Measurements from ENCODE around the gene GRPEL2.
"Not testable (repeated sequence)": the region's sequence is repeated elsewhere in the genome, so short reads cannot be mapped to it uniquely, and the experiment has no call there.

Gene GRPEL2

GRCh38 chr5:149376711-149377447 is 31.6 kb downstream of the GRPEL2 start:
- DNase-seq: no peak

GRCh38 chr5:149378241-149378820 is 33.0 kb downstream of the GRPEL2 start:
- no peak for DNase-seq

GRCh38 chr5:149379177-149379761 is 34.0 kb downstream of the GRPEL2 start, which contains the start of gene IL17B:
Gene IL17B, minus strand, starts transcription at chr5:149379292. Its CDS starts 67 bp downstream, at chr5:149379225.
- no peak for DNase-seq

GRCh38 chr5:149379818-149380374 is 34.6 kb downstream of the GRPEL2 start:
- DNase-seq: no peak

- no peak for DNase-seq
Observed at GRCh38 chr5:149380466-149381121, 35.3 kb downstream of the GRPEL2 start.

GRCh38 chr5:149381261-149381985 is 36.1 kb downstream of the GRPEL2 start:
- DNase-seq: no peak

- peak; percentile 72 for DNase-seq
Observed at GRCh38 chr5:149381986-149382338, 36.7 kb downstream of the GRPEL2 start.

GRCh38 chr5:149382517-149383220 is 37.4 kb downstream of the GRPEL2 start:
- no peak for DNase-seq

GRCh38 chr5:149383399-149383798 is 38.1 kb downstream of the GRPEL2 start:
- DNase-seq: no peak

- DNase-seq: no peak
Observed at GRCh38 chr5:149386166-149386565, 40.9 kb downstream of the GRPEL2 start.

GRCh38 chr5:149387081-149387631 is 41.9 kb downstream of the GRPEL2 start:
- DNase-seq: no peak

GRCh38 chr5:149387982-149388381 is 42.7 kb downstream of the GRPEL2 start:
- DNase-seq: no peak

- DNase-seq: no peak
Observed at GRCh38 chr5:149388498-149389190, 43.3 kb downstream of the GRPEL2 start.

GRCh38 chr5:149389552-149390495 is 44.5 kb downstream of the GRPEL2 start:
- DNase-seq: no peak

GRCh38 chr5:149391076-149391475 is 45.8 kb downstream of the GRPEL2 start:
- not testable (repeated sequence) for DNase-seq

GRCh38 chr5:149391524-149391923 is 46.2 kb downstream of the GRPEL2 start:
- DNase-seq: no peak

- no peak for DNase-seq
Observed at GRCh38 chr5:149392718-149393117, 47.4 kb downstream of the GRPEL2 start.

GRCh38 chr5:149394996-149395395 is 49.7 kb downstream of the GRPEL2 start:
- not testable (repeated sequence) for DNase-seq

GRCh38 chr5:149397530-149397929 is 52.2 kb downstream of the GRPEL2 start:
- DNase-seq: no peak
